IPS DF 4.7 (cell line): Measurements from ENCODE around the gene GNB1.

Experiments used
- DNase-seq: peaks from one replicate; pipeline ENCODE4 v3.0.0-alpha.2; 2013; ENCODE audit warnings: low spot score; ENCODE audit errors: extremely low read depth

GNB1 gene

GRCh38 chr1:1832166-1832565 is 58.7 kb downstream of the GNB1 start:
- DNase-seq, result no peak

GRCh38 chr1:1827089-1827848 is 63.6 kb downstream of the GNB1 start:
- no peak for DNase-seq

DNA sequence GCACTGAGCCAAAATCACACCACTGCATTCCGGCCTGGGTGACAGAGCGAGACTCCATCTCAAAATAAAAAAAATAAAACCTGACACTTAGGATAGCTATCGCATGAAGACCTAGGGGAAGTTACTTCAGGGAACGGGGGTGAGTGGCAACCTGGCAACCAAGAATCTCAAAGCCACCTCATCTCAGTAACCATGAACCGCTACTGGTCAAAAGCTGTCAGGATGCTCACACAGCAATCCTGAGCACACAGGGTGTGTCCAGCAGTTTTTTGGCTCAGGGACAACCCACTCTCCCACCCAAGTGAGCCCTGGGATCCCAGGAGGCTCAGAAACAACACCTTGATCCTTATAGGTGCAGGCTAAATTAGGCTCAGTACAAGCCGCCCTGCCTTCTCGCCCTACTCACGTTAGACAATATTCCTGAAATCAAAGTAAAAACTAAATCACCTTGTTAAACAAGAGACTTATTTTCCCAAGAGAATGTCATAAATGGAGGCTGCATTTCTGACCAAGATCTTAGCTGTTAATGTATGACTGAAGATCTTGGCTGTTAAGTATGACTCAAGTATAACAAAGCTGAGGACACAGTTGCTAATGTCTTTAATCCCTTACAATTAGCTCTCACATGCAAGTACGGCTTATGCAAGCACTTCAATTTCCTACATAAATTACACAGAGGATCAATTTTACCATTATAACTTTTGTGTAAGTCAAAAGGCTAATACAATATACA is 64.4 kb downstream of the GNB1 start:
- DNase-seq, result no peak

DNA sequence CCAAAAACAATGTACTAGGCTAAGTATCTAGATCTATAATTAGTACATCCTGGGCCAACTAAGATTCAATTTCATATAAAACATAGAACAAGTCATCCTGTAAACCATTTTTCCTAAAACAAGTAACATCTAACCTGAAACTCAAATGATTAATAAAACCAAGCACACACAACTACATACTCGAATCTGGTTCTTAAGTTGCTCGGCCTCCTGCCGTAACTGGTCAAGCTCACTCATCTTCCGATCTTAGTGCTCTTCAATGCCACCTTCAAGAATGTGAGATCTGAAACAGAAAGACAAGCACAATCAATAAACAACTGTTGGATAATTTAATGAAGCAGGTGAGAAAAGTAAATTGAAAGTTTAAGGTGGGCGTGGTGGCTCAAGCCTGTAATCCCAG is 65.7 kb downstream of the GNB1 start:
- DNase-seq, result no peak

DNA sequence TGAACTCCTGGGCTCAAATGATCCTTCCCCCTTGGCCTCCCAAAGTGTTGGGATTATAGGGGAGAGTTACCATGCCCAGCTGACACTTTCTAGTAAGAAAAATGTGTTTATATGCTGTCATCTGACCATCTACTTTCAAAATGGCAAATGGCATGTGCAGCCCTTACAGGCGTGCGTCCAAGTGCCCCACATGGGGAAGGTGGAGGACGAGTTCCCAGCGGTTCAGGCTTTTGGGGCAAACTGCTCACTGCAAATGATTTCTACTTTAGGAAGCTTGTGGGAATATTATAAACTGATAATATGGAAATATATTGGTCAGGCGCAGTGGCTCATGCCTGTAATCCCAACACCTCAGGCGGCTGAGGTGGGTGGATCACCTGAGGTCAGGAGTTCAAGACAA is 71.1 kb downstream of the GNB1 start:
- DNase-seq, result no peak

- no peak for DNase-seq
These were observed 73.7 kb downstream of the GNB1 start for GRCh38 chr1:1817221-1817620.

DNA sequence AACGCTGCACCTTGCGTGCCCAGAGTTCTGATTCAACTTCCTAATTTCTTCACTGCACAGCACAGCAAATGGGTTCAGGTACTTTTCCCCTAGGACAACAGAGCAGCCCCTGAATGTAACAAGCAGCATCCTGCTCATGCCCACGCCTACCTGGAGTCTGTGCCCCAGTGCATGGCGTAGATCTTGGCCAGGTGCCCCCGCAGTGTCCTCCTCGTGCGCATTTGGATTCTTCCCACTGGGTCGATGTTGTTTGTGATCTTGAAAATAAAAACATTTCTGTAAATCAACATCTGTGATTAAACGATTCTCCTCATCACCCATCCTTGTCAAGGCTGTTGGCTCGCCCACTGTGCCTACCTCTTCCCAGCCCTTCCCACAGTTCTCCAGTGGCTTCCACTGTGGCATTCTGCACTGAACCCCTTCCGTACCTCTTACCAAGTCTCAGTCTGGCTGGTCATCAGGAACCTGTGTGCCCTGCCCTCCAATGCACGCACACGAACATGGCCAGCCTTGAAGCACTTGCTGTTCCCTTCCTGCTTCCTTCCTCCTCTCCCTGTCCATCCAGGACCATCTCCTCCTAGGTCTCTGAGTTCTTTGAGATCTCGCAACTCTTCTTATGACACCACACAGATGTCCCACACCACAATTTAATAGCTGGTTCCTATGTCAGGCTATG is 75.1 kb downstream of the GNB1 start:
- DNase-seq, result no peak

GRCh38 chr1:1809489-1809888 is 81.4 kb downstream of the GNB1 start:
- DNase-seq, result no peak

GRCh38 chr1:1808206-1808605 is 82.7 kb downstream of the GNB1 start:
- DNase-seq, result no peak

GRCh38 chr1:1806890-1807289 is 84.0 kb downstream of the GNB1 start:
- no peak for DNase-seq

DNA sequence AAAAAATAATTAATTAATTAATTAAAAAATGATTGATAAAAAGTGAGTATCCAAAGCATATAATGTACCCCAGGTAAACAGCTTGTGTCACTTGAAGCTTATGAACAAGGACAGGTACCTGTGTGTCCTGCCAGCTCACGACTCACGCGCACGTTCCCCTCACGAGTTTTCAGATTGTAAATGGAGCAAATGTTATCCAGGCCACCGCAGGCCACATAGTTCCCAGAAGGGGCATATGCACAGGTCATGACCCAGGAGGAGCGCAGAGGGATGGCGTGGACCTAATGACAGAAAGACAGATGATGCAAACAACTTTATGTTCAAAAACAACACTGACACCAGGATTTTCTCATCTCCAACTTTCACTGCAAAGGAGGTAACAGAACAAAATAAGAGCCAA is 86.6 kb downstream of the GNB1 start:
- no peak for DNase-seq

DNA sequence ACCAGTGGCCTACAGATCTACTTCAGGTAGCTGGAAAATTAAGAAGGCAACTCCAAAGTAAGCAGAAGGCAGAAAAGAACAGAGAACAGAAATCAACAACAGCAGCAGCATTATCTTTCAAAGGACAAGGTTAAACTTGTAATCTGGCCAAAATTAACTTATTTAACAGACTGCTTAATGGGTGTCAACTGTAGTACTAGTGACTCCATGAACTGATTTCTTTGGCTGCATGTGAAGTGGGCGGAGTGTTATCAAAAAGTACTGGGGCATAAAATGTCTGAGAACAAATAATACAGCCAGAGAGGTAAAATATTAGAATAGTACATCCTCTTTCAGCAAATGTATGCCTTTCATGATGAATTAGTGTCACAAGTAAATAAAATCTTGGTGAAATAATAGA is 88.0 kb downstream of the GNB1 start:
- no peak for DNase-seq

- DNase-seq, result no peak
These were observed 91.2 kb downstream of the GNB1 start for GRCh38 chr1:1799716-1800115.

DNA sequence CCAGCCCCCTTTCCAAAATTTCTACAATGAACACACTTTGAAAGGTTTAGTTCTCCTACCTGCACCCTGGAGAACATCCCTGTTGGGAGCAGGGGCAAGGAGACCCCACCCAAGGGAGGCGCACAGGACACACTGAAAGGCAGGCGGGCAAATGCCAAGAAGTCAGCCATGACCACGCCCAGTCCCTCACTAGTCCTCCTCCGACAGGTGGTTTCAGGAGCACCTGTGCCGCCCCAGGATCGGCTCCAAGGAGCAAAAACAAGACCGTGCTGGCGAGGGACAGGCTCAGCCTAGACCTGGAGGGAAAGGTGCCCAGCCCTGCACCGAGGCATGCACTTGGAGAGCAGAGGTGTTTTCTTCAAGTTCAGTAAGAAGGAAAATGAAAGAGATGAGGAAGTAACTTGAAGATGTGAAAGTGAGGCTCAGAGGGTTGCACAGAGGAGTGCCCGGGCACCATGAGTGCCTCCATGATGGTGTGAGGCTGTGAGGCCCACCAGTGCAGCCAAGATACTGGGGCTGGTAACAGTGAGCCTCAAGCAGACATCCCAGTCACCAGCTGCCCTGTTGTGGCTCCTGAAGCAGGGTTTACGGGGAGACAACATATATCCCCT is 93.1 kb downstream of the GNB1 start:
- no peak for DNase-seq

DNA sequence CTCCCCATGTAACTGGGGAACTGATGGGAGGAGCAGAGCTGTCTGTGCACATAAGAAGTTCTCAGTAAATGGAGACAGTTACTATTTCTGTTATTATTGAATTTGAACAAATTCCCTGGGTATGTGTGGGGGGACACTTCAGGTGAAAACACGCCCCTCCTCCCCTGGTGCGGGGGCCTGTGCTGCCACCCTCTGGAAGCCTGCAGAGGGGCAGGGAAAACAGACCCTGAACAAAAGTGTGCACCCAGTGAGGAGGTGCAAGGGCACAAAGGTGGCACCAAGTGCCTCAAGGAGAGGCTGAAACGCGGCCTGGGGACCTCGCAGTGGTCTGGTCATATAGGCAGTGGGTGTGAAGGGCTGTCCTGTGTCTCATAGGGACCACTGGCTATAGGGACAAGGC is 94.4 kb downstream of the GNB1 start:
- no peak for DNase-seq

DNA sequence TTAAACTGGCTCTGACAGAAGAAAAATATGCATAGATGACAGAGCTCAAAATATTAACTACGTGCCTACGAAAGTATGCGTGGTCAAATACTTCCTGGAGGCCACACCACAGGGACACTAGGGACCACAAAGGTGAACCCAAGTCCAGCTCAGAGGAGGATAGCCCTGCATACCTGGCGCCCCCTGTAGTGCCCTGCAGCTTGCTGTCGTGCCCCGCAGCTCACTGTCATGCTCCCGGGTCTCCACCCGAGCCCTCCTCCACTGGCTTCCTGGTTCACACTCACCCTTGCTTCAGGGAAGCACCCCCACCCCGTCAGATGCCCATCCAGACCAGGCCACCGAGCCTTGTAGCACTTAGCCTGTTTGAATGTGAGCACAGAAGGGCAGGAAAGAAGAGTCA is 95.9 kb downstream of the GNB1 start:
- no peak for DNase-seq

DNA sequence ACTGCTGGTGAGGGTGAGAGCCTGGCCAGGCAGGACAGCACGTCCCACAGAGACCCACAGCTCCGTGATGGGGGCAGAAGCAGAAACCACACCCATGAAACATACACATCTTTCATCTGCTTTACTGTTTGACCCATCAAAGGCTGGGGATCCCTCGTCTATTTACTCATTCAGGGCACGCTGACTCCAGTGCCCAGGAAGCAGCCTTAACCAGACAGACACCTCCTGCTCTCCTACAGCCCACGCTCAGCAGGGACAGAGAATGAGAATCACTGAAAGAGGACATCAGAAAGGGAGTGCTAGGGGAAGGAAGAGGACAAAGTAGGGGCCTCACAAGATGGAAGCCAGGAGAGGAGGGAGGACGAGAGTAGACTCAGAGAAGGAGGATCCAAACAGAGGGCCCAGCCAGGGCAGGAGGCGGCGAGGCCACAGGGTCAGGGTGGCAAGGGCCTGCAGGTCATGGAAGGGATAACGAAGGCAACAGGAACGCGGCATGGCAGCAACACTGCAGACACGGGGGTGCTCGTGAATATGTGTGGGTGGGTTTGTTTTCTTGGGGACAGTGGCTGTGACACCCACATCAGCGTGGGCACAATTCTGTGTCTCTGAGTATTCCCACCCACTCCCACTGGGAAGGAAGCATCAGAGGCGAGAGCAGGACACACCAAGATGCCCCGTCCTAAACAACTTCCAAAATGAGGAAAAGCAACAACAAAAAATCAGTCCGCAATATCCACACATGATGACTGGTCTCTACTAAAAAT is 97.2 kb downstream of the GNB1 start:
- no peak for DNase-seq

DNA sequence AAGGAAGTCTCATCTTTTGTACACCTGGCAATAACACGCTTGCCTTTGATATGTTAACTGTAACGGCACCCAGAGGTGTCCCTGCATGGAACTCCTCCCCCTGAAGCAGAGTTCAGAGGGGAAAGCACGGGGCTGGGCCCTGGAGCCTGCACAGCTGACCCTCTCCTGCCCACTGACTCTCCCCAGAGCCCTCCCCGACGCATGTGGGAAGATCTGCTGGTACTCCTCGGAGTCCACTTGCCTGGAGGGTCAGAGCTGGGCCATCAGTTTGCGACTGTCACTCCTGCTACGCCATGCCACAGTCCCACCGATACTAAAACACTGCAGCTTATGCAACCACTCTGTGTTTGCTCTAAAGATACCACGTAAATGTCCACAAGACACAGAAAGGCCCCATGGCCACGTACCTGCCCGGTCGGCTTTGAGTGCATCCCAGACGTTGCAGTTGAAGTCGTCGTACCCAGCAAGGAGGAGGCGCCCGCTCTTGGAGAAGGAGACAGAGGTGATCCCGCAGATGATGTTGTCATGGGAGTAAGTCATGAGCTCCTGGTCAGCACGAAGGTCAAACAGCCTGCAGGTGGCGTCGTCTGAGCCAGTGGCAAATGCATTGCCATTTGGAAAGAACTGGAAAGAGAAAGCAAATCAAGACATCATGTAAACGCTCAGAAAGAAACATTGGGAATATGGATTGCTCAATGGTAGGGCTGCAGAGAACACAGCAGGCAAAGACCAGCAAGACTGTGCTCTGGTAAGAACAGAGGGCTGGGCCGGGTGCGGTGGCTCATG is 102.0 kb downstream of the GNB1 start:
- no peak for DNase-seq

DNA sequence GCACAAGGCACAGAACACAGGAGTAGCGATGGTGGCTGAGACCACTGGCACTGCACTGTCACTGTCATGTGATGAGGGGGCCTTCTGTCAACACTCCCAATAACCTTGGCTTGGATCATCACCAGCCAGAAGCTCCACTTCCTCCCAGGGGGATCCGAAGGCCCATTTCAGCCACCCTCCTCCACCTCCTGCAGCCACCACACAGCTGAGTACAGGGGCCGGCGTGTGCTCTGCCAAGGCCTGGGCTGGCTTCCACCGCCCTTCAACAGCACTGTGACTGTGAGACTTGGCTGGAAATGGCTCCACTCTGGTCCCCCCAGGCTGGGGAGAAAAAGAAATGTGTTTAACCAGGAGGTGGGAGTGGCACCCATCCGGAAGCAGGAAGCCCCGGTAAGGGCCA is 102.8 kb downstream of the GNB1 start:
- DNase-seq, result no peak

DNA sequence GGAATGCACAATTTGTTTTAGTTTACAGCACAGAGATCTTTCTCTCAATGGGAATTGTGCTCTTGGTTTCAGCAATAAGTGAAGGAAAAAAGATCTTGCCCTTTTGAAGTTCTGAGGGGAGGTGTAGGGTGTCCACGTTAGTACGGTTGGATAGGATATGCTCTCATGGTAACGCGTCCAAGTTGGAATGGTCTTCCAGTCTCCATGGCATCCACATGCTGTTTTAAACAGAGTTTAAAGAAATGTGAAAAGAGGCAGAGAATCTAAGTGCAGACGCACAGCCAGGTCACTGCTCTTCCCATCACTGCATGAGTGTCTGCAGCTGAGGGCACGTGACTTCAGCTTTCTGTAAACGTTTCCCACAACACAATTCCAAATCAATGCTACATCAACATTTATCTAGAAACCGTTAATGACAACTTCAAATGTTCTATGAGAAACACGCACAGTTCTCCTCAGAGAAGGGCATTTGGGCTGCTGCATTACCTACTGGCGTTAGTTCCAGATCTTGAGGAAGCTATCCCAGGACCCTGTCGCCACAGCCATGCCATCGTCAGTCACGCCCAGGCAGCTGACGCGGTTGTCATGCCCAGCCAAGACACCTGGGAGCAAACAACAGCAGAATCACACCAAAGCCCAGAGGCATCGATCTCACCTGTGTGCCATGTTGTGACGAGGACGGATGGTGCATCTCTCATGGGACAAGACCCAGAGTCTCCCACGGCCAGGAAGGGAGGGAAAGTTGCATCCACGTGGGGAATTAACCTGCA is 103.9 kb downstream of the GNB1 start:
- no peak for DNase-seq
